ENCODE data around the gene TPM4.

The TPM4 gene

GRCh38 chr19:16146112-16146511, 69.8 kb downstream of the TPM4 start:
- no peak for TF ChIP-seq CTCF (IDR thresholded peaks at IDR 0.05; ENCODE audit: low read length, missing control alignments)
- no peak overlapping the region for H3K4me3 ChIP-seq (replicated peaks; ENCODE audit: low read depth, low read length)
- no peak for DNase-seq (ENCODE audit: low read depth)

GRCh38 chr19:16148443-16149229, 72.3 kb downstream of the TPM4 start:
- no peak for TF ChIP-seq CTCF (IDR thresholded peaks at IDR 0.05; ENCODE audit: low read length, missing control alignments)
- no peak overlapping the region for H3K4me3 ChIP-seq (replicated peaks; ENCODE audit: low read depth, low read length)

More at GRCh38 chr19:16148443-16149229, 72.3 kb downstream of the TPM4 start:
- no peak for DNase-seq (ENCODE audit: low read depth)
